Activated B cell treated with CpG ODN at 0.5 μM for 24 hours (primary cell): ENCODE results near the gene MYCL. TPM values are rescaled to one million over a fixed set of nuclear protein-coding genes. Genes with fewer than 3 reads are reported as not detected.

ENCODE experiments used
- ATAC-seq: fragments of 200-7000 bp; cut with Tn5 transposase; one replicate; pipeline ENCODE4 v1.10.0; 2021; ENCODE audit warnings: low read depth, mild to moderate bottlenecking, moderate library complexity
- CTCF ChIA-PET: fragments of 350-600 bp; sonication (Branson Sonifier 250); formaldehyde crosslinking; loops from one replicate; lab custom pipeline; 2021; ENCODE audit warnings: antibody characterized with exemption; lab: Charles Lee
- POLR2A ChIA-PET: fragments of 350-600 bp; sonication (Branson Sonifier 250); formaldehyde crosslinking; loops from one replicate; lab custom pipeline; 2021; ENCODE audit warnings: antibody characterized with exemption; lab: Charles Lee
- DNase-seq: peaks from one replicate; pipeline ENCODE4 v3.0.0; 2022
- H3K27ac Mint-ChIP-seq: one replicate; pipeline ENCODE4 v1.8.0; 2020; ENCODE audit warnings: mixed read lengths
- H3K27me3 Mint-ChIP-seq: one replicate; pipeline ENCODE4 v1.8.0; 2021; ENCODE audit warnings: mixed read lengths
- H3K36me3 Mint-ChIP-seq: one replicate; pipeline ENCODE4 v1.8.0; 2021; ENCODE audit warnings: low read depth, mixed read lengths
- H3K4me1 Mint-ChIP-seq: one replicate; pipeline ENCODE4 v1.8.0; 2021; ENCODE audit warnings: mixed read lengths
- H3K4me3 Mint-ChIP-seq: one replicate; pipeline ENCODE4 v1.8.0; 2020; ENCODE audit warnings: mild to moderate bottlenecking, mixed read lengths
- H3K9me3 Mint-ChIP-seq: one replicate; pipeline ENCODE4 v1.8.0; 2020; ENCODE audit warnings: mixed read lengths
- CTCF ChIP-seq: fragments of 200-600 bp; IDR thresholded peaks from one replicate; pipeline ENCODE4 v1.8.0; 2022; ENCODE audit warnings: antibody characterized with exemption, mild to moderate bottlenecking
- intact Hi-C: fragments of 100-400 bp; cut with micrococcal nuclease; formaldehyde crosslinking; loops from one replicate; pipeline ENCODE4 v1.15.1; 2024
- total RNA-seq: library from RNA; stranded (reverse); gene quantifications from 2 replicates; pipeline ENCODE4 v1.2.3, GENCODE V29; 2022

MYCL gene
- total RNA-seq, 1 donor from 2014 or later: 0.29 TPM

- DNase-seq (peak; percentile 34), ATAC-seq (peak; percentile 90)
- ChIA-PET CTCF (interaction anchor here (1.7 kb wide), 1 partner anchor 29 kb away, joined by 4 read pairs; no protein-coding TSS in a partner anchor), POLR2A (interaction anchor here (0.6 to 1.2 kb wide), 4 partner anchors 29 to 195 kb away, joined by 3 to 4 read pairs (median 3); partner anchors contain the start of genes CAP1 and HPCAL4)
- no peaks in the 10 kb centered on the region for H3K9me3 Mint-ChIP-seq
- H3K4me1 Mint-ChIP-seq: peaks cover 20% of the 10 kb centered on the region
- H3K27me3 Mint-ChIP-seq: no peaks in the 10 kb centered on the region
- peaks cover 76% of the 10 kb centered on the region for H3K36me3 Mint-ChIP-seq
- peak overlapping the region; percentile 26 for H3K4me3 Mint-ChIP-seq
- peak overlapping the region; percentile 53 for H3K27ac Mint-ChIP-seq
- no peak for TF ChIP-seq CTCF
- intact Hi-C loops: no loop called here
Measured at GRCh38 chr1:39845569-39846566, 55.8 kb downstream of the MYCL start.

Other genes with a start within 250 kb of the MYCL start
- gene NT5C1A, start 229.8 kb downstream of the MYCL start, total RNA-seq: not detected in 2 replicates
- not detected in 2 replicates for gene HPCAL4, start 210.5 kb downstream of the MYCL start, total RNA-seq
- gene PPIE, start 163.0 kb downstream of the MYCL start, total RNA-seq: 64.9 and 68.5 TPM in 2 replicates
- gene OXCT2, start 130.6 kb downstream of the MYCL start, total RNA-seq: 1.2 TPM in 2 replicates
- 1.2 and 1.4 TPM in 2 replicates for gene BMP8B, start 113.1 kb downstream of the MYCL start, total RNA-seq
- gene TRIT1, start 18.4 kb downstream of the MYCL start, total RNA-seq: 23.1 and 24.4 TPM in 2 replicates
- 30.3 and 36.0 TPM in 2 replicates for gene MFSD2A, start 53.2 kb upstream of the MYCL start, total RNA-seq
- gene CAP1, start 138.8 kb upstream of the MYCL start, total RNA-seq: 410 and 411 TPM in 2 replicates
- 41.8 and 43.5 TPM in 2 replicates for gene PPT1, start 195.3 kb upstream of the MYCL start, total RNA-seq